ENCODE data around the gene PSMD5.
A peak's percentile ranks its signal among the peaks of the same experiment; 100 is the strongest.
"Not testable (repeated sequence)": the region's sequence is repeated elsewhere in the genome, so short reads cannot be mapped to it uniquely, and the experiment has no call there.

The PSMD5 gene

GRCh38 chr9:120832807-120833206 is 9.9 kb downstream of the PSMD5 start:
- TF ChIP-seq POLR2A (IDR thresholded peaks at IDR 0.05; ENCODE audit: low read depth, low read length), result no peak
- no peak for DNase-seq (ENCODE audit: insufficient read length, low spot score)
- FAIRE-seq, result no peak

GRCh38 chr9:120830865-120831264 is 11.9 kb downstream of the PSMD5 start:
- peak; percentile 75 for FAIRE-seq

GRCh38 chr9:120830151-120830550 is 12.6 kb downstream of the PSMD5 start:
- FAIRE-seq, result peak; percentile 76
- no peak for DNase-seq (ENCODE audit: insufficient read length, low spot score)
- no peak for TF ChIP-seq POLR2A (IDR thresholded peaks at IDR 0.05; ENCODE audit: low read depth, low read length)

More at GRCh38 chr9:120830865-120831264, 11.9 kb downstream of the PSMD5 start:
- no peak for TF ChIP-seq POLR2A (IDR thresholded peaks at IDR 0.05; ENCODE audit: low read depth, low read length)
- DNase-seq (ENCODE audit: insufficient read length, low spot score), result no peak

- DNase-seq (ENCODE audit: insufficient read length, low spot score) (no peak), FAIRE-seq (peak; percentile 15)
- TF ChIP-seq POLR2A (IDR thresholded peaks at IDR 0.05; ENCODE audit: low read depth, low read length), result no peak
Observed at GRCh38 chr9:120829650-120830049, 13.1 kb downstream of the PSMD5 start.

- DNase-seq (ENCODE audit: insufficient read length, low spot score), result no peak
- TF ChIP-seq POLR2A (IDR thresholded peaks at IDR 0.05; ENCODE audit: low read depth, low read length), result no peak
- no peak for FAIRE-seq
Observed at GRCh38 chr9:120820095-120820494, 22.6 kb downstream of the PSMD5 start.

- TF ChIP-seq POLR2A (IDR thresholded peaks at IDR 0.05; ENCODE audit: low read depth, low read length), result no peak
- FAIRE-seq (no peak), DNase-seq (ENCODE audit: insufficient read length, low spot score) (no peak)
Observed at GRCh38 chr9:120818595-120818994, 24.1 kb downstream of the PSMD5 start.

GRCh38 chr9:120815075-120815474 is 27.6 kb downstream of the PSMD5 start:
- FAIRE-seq (peak; percentile 82), DNase-seq (ENCODE audit: insufficient read length, low spot score) (no peak)
- TF ChIP-seq POLR2A (IDR thresholded peaks at IDR 0.05; ENCODE audit: low read depth, low read length), result no peak

GRCh38 chr9:120808931-120809330 is 33.8 kb downstream of the PSMD5 start:
- no peak for TF ChIP-seq POLR2A (IDR thresholded peaks at IDR 0.05; ENCODE audit: low read depth, low read length)
- FAIRE-seq, result no peak
- no peak for DNase-seq (ENCODE audit: insufficient read length, low spot score)

GRCh38 chr9:120807607-120808379 is 34.9 kb downstream of the PSMD5 start:
- FAIRE-seq, result peak; percentile 94
- no peak for TF ChIP-seq POLR2A (IDR thresholded peaks at IDR 0.05; ENCODE audit: low read depth, low read length)

GRCh38 chr9:120804784-120805363 is 37.8 kb downstream of the PSMD5 start:
- peak; percentile 79 for FAIRE-seq
- DNase-seq (ENCODE audit: insufficient read length, low spot score), result not testable (repeated sequence)

More at GRCh38 chr9:120807607-120808379, 34.9 kb downstream of the PSMD5 start:
- DNase-seq (ENCODE audit: insufficient read length, low spot score), result no peak

- no peak for TF ChIP-seq POLR2A (IDR thresholded peaks at IDR 0.05; ENCODE audit: low read depth, low read length)
- FAIRE-seq (no peak), DNase-seq (ENCODE audit: insufficient read length, low spot score) (no peak)
Observed at GRCh38 chr9:120801441-120801840, 41.3 kb downstream of the PSMD5 start.

GRCh38 chr9:120792898-120793765 is 49.6 kb downstream of the PSMD5 start, which contains the start of gene FBXW2:
Gene FBXW2 (minus strand): TSS chr9:120793416. CDS start chr9:120788258, 5,158 bp downstream.
- peak; percentile 86 for TF ChIP-seq POLR2A (IDR thresholded peaks at IDR 0.05; ENCODE audit: low read depth, low read length)
- FAIRE-seq (peak; percentile 97), DNase-seq (ENCODE audit: insufficient read length, low spot score) (peak; percentile 100)

GRCh38 chr9:120791161-120791560 is 51.6 kb downstream of the PSMD5 start:
- no peak for TF ChIP-seq POLR2A (IDR thresholded peaks at IDR 0.05; ENCODE audit: low read depth, low read length)
- no peak for DNase-seq (ENCODE audit: insufficient read length, low spot score)
- FAIRE-seq, result peak; percentile 67

GRCh38 chr9:120787933-120788332 is 54.8 kb downstream of the PSMD5 start:
- DNase-seq (ENCODE audit: insufficient read length, low spot score), result no peak
- TF ChIP-seq POLR2A (IDR thresholded peaks at IDR 0.05; ENCODE audit: low read depth, low read length), result no peak
- FAIRE-seq, result no peak

Data from H54 (cell line).